SK-N-SH (cell line): ENCODE results near the gene HAUS6. TPM values are rescaled to one million over a fixed set of nuclear protein-coding genes. Genes with fewer than 3 reads are reported as not detected.

Experiments
- CTCF ChIA-PET: fragments of 300-600, 350-600 bp; formaldehyde crosslinking; extraction: SDS; loops from one replicate; lab custom pipeline; 2021; lab: Yijun Ruan, JAX
- POLR2A ChIA-PET: fragments of 350-600 bp; sonication (Branson Sonifier 250); formaldehyde crosslinking; extraction: SDS; loops from one replicate; lab custom pipeline; 2020; ENCODE audit warnings: antibody characterized with exemption, inconsistent platforms; lab: Yijun Ruan, JAX
- DNase-seq: peaks from one replicate; pipeline ENCODE4 v3.0.0; 2012
- H2AFZ ChIP-seq: fragments of 200-600 bp; sonication (generic); 2 replicates; pipeline ENCODE4 v1.8.1; 2016; ENCODE audit warnings: antibody characterized with exemption, mild to moderate bottlenecking, low read depth
- H3F3A ChIP-seq: fragments of 200-600 bp; sonication (generic); replicated peaks from 2 replicates; pipeline ENCODE3; 2016; ENCODE audit warnings: antibody characterized with exemption, mild to moderate bottlenecking; ENCODE audit not compliant: insufficient read depth
- H3K27ac ChIP-seq, 2 experiments: fragments of 200-500 bp in 1 of 2; fragments of 200-600 bp in 1 of 2; sonication (Bioruptor generic) in 1 of 2; sonication (generic), shearing (Covaris generic) in 1 of 2; 2 replicates each; pipeline versions ENCODE4 v1.5.1 to v1.6.1; 2014 to 2016; ENCODE audit warnings: low read depth in 2 of 2, inconsistent platforms in 1 of 2, low read length in 1 of 2, mild to moderate bottlenecking in 1 of 2, mixed read lengths in 1 of 2
- H3K27me3 ChIP-seq: fragments of 200-600 bp; sonication (generic), shearing (Covaris generic); 2 replicates; pipeline ENCODE4 v1.6.1; 2016; ENCODE audit warnings: mixed run types; ENCODE audit not compliant: insufficient read depth
- H3K36me3 ChIP-seq, 2 experiments: fragments of 200-500 bp in 1 of 2; fragments of 200-600 bp in 1 of 2; sonication (Bioruptor generic) in 1 of 2; sonication (generic) in 1 of 2; replicated peaks in 1 of 2; 2 replicates each; pipeline versions ENCODE3 to v1.5.1; 2014 to 2016; ENCODE audit warnings: low read length in 1 of 2, mild to moderate bottlenecking in 1 of 2; ENCODE audit not compliant: insufficient read depth in 2 of 2, control insufficient read depth in 1 of 2
- H3K4me1 ChIP-seq, 2 experiments: fragments of 200-500 bp in 1 of 2; fragments of 200-600 bp in 1 of 2; sonication (Bioruptor generic) in 1 of 2; sonication (generic), shearing (Covaris generic) in 1 of 2; 2 replicates each; pipeline versions ENCODE4 v1.5.1 to v1.6.1; 2014 to 2016; ENCODE audit warnings: low read depth in 1 of 2, low read length in 1 of 2, mixed run types in 1 of 2; ENCODE audit not compliant: insufficient read depth in 2 of 2, control insufficient read depth in 1 of 2
- H3K4me2 ChIP-seq: fragments of 200-600 bp; sonication (generic), shearing (Covaris generic); 2 replicates; pipeline ENCODE4 v1.6.1; 2017; ENCODE audit warnings: mixed run types
- H3K4me3 ChIP-seq, 2 experiments: fragments of 200-500 bp in 1 of 2; fragments of 200-600 bp in 1 of 2; sonication (Bioruptor generic) in 1 of 2; sonication (generic), shearing (Covaris generic) in 1 of 2; 2 replicates each; pipeline versions ENCODE4 v1.5.1 to v1.8.1; 2014 to 2016; ENCODE audit warnings: low read depth in 2 of 2, inconsistent platforms in 1 of 2, low read length in 1 of 2, mild to moderate bottlenecking in 1 of 2, mixed read lengths in 1 of 2, moderate library complexity in 1 of 2
- H3K79me2 ChIP-seq: fragments of 200-600 bp; sonication (generic); 2 replicates; pipeline ENCODE4 v1.8.1; 2017; ENCODE audit warnings: mild to moderate bottlenecking; ENCODE audit not compliant: insufficient read depth
- H3K9ac ChIP-seq: fragments of 200-600 bp; sonication (generic); 2 replicates; pipeline ENCODE4 v1.6.1; 2017; ENCODE audit warnings: mixed run types
- H3K9me2 ChIP-seq: fragments of 200-600 bp; sonication (generic); 2 replicates; pipeline ENCODE4 v1.6.1; 2017; ENCODE audit warnings: mixed run types
- H3K9me3 ChIP-seq: fragments of 200-600 bp; sonication (generic); 2 replicates; pipeline ENCODE4 v1.6.1; 2017; ENCODE audit warnings: mixed run types, mild to moderate bottlenecking, moderate library complexity
- H4K20me1 ChIP-seq: fragments of 200-600 bp; sonication (generic); 2 replicates; pipeline ENCODE4 v1.6.1; 2017; ENCODE audit warnings: mild to moderate bottlenecking, mixed run types; ENCODE audit not compliant: insufficient read depth
- CHD2 ChIP-seq: fragments of 150-350 bp; IDR thresholded peaks from 2 replicates; pipeline ENCODE4 v1.6.1; 2018; ENCODE audit warnings: low read length; ENCODE audit not compliant: partially characterized antibody
- CTCF ChIP-seq: fragments of 200-600 bp; sonication (generic); IDR thresholded peaks from 2 replicates; pipeline ENCODE4 v1.6.1; 2017; ENCODE audit warnings: antibody characterized with exemption, mild to moderate bottlenecking, moderate library complexity
- ELF1 ChIP-seq: IDR thresholded peaks from 2 replicates; pipeline ENCODE4 v1.4.0; 2012
- EZH2phosphoT487 ChIP-seq: fragments of 200-600 bp; sonication (generic); IDR thresholded peaks from 2 replicates; pipeline ENCODE4 v1.6.1; 2017; ENCODE audit warnings: low read depth, mixed run types, mild to moderate bottlenecking, antibody characterized with exemption, moderate library complexity, borderline replicate concordance
- FOXM1 ChIP-seq: IDR thresholded peaks from 2 replicates; pipeline ENCODE4 v1.4.0; 2012; ENCODE audit warnings: low read depth, mild to moderate bottlenecking
- GATA2 ChIP-seq: sonication (generic); formaldehyde crosslinking; IDR thresholded peaks from 2 replicates; pipeline ENCODE4 v1.5.0; 2020; ENCODE audit warnings: mild to moderate bottlenecking, missing genetic modification reagents
- IRF3 ChIP-seq: fragments of 150-350 bp; IDR thresholded peaks from 2 replicates; pipeline ENCODE4 v1.6.1; 2016; ENCODE audit warnings: mild to moderate bottlenecking, low read depth, low read length
- MEF2A ChIP-seq: IDR thresholded peaks from 2 replicates; pipeline ENCODE4 v1.4.0; 2012; ENCODE audit warnings: low read depth, borderline replicate concordance
- NFIC ChIP-seq: IDR thresholded peaks from 2 replicates; pipeline ENCODE4 v1.4.0; 2012; ENCODE audit warnings: borderline replicate concordance
- NRF1 ChIP-seq: IDR thresholded peaks from 2 replicates; pipeline ENCODE4 v1.6.1; 2012; ENCODE audit warnings: low read depth, mild to moderate bottlenecking, low read length
- RAD21 ChIP-seq: IDR thresholded peaks from 2 replicates; pipeline ENCODE4 v1.6.1; 2012; ENCODE audit warnings: mild to moderate bottlenecking, low read length
- RCOR1 ChIP-seq: fragments of 150-350 bp; IDR thresholded peaks from 2 replicates; pipeline ENCODE4 v1.6.1; 2017; ENCODE audit warnings: antibody characterized with exemption, low read length
- RXRA ChIP-seq: IDR thresholded peaks from 2 replicates; pipeline ENCODE4 v1.4.0; 2012; ENCODE audit warnings: low read depth, mild to moderate bottlenecking, borderline replicate concordance
- TCF12 ChIP-seq: IDR thresholded peaks from 2 replicates; pipeline ENCODE4 v1.4.0; 2012
- USF1 ChIP-seq: IDR thresholded peaks from 2 replicates; pipeline ENCODE4 v1.4.0; 2012; ENCODE audit warnings: low read depth, borderline replicate concordance
- USF2 ChIP-seq: fragments of 150-350 bp; IDR thresholded peaks from 2 replicates; pipeline ENCODE4 v1.6.1; 2017; ENCODE audit warnings: antibody characterized with exemption, low read length, low read depth, borderline replicate concordance
- YY1 ChIP-seq: IDR thresholded peaks from 2 replicates; pipeline ENCODE4 v1.4.0; 2012; ENCODE audit warnings: low read depth, mild to moderate bottlenecking
- ZBTB33 ChIP-seq: IDR thresholded peaks from 2 replicates; pipeline ENCODE4 v1.4.0; 2012; ENCODE audit warnings: low read depth, borderline replicate concordance
- WGBS: methylation state at CpG from one replicate; pipeline ENCODE4 v1.1.6; 2017; ENCODE audit warnings: low lambda C conversion rate; 5-methylcytosine and 5-hydroxymethylcytosine counted together
- polyA plus RNA-seq, 3 experiments: library from polyadenylated mRNA; depleted of rRNA; stranded (reverse); fragments of >200 nt; gene quantifications; 2 replicates each; pipeline ENCODE4 v1.2.3, GENCODE V29; 2012

Gene HAUS6
- polyA plus RNA-seq, 1 of the 3 experiments (the other 2 are of a cell fraction) = 4.7 TPM

GRCh38 chr9:19033015-19033414 lies 69.7 kb downstream of the HAUS6 start, which contains the start of gene SAXO1:
SAXO1 (minus strand) TSS chr9:19033209; CDS start chr9:19032908, 301 bp downstream.
- Histone ChIP-seq H3K79me2 (no peaks in the 10 kb centered on the region), H3K9me3 (no peaks in the 10 kb centered on the region), H3K4me1 (no peaks in the 10 kb centered on the region; a peak in 1 of 4 replicates), H3K9ac (no peak within 1 kb of the TSS), H3K27me3 (no peaks in the 10 kb centered on the region), H3K9me2 (no peaks in the 10 kb centered on the region), H3K4me3 (no peak within 1 kb of the TSS), H2AFZ (no peak within 1 kb of the TSS), H4K20me1 (no peaks in the 10 kb centered on the region), H3K36me3 (no peaks in the 10 kb centered on the region), H3F3A (no peaks in the 10 kb centered on the region), H3K27ac (no peak within 1 kb of the TSS), H3K4me2 (no peak within 1 kb of the TSS)
- ChIA-PET CTCF (interaction anchor here (1.0 to 3.0 kb wide), 3 partner anchors 9 to 778 kb away, joined by 3 to 20 read pairs (median 6); no protein-coding TSS in a partner anchor), POLR2A (no interaction called here)
- no peak for DNase-seq
- WGBS = 92% methylated on average over 13 of the region's 20 CpGs
- TF ChIP-seq CHD2 (no peak), IRF3 (no peak), EZH2phosphoT487 (no peak), USF1 (no peak), RAD21 (no peak), GATA2 (CRISPR knock-in tag) (no peak), ELF1 (no peak), NRF1 (no peak), RCOR1 (no peak), USF2 (no peak), NFIC (no peak), ZBTB33 (no peak), FOXM1 (no peak), RXRA (no peak), CTCF (no peak), YY1 (no peak), MEF2A (no peak), TCF12 (no peak)
